Left cardiac atrium (tissue), 4 donors: ENCODE data around the gene LHX3. TPM values are rescaled to one million over a fixed set of nuclear protein-coding genes. Genes with fewer than 3 reads are reported as not detected.
"Not testable (repeated sequence)": the region's sequence is repeated elsewhere in the genome, so short reads cannot be mapped to it uniquely, and the experiment has no call there.

ENCODE experiments used
- ATAC-seq, 2 donors: fragments of 200-7000 bp; cut with Tn5 transposase; one replicate each; pipeline ENCODE4 v1.9.1; 2020; ENCODE audit warnings: mild to moderate bottlenecking in 2 of 2, moderate library complexity in 2 of 2
- DNase-seq: peaks from one replicate; pipeline ENCODE4 v3.0.0-alpha.2; 2020
- intact Hi-C, 2 donors: fragments of 100-400 bp; cut with DNase I; formaldehyde crosslinking; loops; one replicate each; pipeline versions ENCODE4 v1.14.1 to v1.15.1; 2022 to 2023
- total RNA-seq, 2 donors: library from RNA; stranded (reverse); fragmentation: NEBNext Ultra II Directional; extraction: Animal tissue kit (Norgen Biotek cat#: 25700); gene quantifications; one replicate each; pipeline ENCODE4 v1.2.1, GENCODE V29; 2021
- donor health status: DM: no; HTN: yes; CAD: no.
- donor health status: DM: no; HTN: yes; CAD: no; lungs with severe emphysema.
- donor health status: DM: yes; HTN: yes; CAD: no.
- donor health status: Dilated cardiomyopathy.

Gene LHX3
- total RNA-seq, 2 donors from 2014 or later: not detected

DNA sequence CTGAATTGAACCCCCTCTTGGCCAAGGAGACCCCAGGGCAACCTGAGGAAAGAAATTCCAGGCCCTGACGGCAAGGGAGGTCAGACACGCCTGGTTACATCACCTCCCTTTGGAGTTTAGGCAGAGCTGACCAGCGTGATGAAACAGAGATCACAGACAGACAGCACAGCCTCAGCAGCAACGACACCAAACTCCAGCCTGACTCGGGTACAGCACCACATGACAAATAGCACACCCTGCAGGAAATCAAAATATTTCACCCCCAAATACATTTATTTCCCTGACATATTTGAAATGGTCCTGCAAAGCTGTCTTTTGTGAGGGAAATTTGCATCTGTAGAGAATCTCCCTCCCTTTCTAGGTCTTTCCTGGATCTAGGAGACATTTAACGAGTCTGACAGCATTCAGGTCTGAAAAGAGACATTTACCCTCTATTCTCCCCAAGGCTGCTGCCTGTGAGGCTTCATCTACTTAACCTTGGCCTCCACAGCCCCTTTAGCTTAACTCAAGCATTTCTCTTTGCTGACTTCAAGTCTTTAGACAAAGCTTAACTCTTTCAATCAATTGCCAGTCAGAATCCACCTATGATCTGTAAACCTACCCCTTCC is 38.1 kb upstream of the LHX3 start:
- intact Hi-C loops: no loop called here
- DNase-seq: no peak
- ATAC-seq: no peak

DNA sequence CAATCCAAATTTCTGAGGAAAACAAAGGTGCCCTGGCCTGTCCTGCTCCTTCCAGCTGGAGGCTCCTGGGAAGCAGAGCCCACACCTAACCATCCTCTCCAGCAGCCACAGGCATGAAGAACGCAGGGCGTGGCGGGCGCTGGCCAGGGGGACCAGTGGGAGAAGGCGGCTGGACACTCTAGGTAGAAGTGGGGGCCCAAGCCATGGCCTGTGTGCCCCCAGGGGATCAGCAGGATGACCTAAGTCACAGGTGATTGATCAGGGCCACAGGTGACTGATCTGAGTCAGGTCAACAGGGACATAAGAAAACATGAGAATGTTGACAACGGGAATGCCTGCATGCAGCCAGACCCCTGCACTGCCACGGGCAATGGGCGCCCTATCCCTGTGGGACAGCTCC is 37.3 kb upstream of the LHX3 start:
- DNase-seq: no peak
- intact Hi-C loops: no loop called here
- no peak for ATAC-seq

DNA sequence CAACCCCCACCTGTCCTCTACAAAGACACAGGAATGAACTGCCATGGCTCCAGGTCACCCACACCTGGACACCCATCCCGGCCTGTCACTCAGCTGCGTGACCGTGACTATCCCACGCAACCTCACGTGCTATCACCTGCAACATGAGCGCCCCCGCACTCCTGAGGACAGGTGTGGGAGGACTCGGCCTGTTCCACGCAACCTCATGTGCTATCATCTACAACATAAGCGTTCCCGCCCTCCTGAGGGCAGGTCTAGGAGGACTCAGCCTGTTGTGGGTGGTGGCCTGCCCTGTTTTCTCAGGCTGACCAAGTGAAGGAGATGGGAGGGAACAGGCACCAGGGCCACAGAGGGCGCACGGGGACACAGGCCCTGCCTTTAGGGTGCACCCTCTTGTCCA is 36.6 kb upstream of the LHX3 start:
- ATAC-seq: no peak
- intact Hi-C loops: no loop called here

DNA sequence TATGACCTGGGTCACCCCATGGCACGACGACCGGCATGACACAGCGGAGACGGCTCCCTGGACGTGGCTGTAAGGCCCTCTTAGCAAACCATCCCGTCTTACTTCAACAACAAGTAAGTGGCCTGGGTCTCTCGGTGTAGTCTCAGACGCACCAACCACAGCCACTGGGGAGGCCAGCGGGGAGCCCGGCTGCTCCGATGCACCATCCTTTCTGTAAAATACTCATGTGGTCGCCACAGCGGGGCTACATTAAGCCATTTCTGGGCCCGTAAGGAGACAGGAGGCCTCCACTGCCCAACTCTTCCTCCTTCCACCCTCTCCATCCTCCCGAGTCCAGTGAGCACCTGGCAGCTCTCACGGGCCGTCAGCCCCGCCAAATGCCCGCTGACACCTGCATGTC is 36.0 kb upstream of the LHX3 start:
- ATAC-seq (no peak), DNase-seq (no peak)
- intact Hi-C loops: no loop called here

More for the DNA sequence above, 36.6 kb upstream of the LHX3 start:
- no peak for DNase-seq

DNA sequence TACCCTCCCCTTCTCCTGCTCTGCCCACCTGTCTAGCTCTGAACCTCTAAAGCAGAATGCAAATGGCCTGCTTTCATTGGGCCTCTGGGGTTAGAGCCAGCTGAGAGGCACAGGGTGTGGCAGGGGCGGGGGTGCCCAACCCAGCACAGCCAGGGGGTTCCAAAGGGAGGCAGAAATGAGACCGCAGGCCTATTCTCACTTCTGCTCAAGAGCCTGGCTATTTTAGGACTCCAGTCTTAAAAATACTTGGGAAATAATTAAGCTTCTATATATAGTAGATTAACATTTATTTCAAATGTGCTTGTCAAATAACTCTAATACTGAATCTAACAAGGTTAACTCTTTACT is 35.0 kb upstream of the LHX3 start:
- DNase-seq: no peak
- ATAC-seq: peak; percentile 65 to 78
- intact Hi-C loops: no loop called here

DNA sequence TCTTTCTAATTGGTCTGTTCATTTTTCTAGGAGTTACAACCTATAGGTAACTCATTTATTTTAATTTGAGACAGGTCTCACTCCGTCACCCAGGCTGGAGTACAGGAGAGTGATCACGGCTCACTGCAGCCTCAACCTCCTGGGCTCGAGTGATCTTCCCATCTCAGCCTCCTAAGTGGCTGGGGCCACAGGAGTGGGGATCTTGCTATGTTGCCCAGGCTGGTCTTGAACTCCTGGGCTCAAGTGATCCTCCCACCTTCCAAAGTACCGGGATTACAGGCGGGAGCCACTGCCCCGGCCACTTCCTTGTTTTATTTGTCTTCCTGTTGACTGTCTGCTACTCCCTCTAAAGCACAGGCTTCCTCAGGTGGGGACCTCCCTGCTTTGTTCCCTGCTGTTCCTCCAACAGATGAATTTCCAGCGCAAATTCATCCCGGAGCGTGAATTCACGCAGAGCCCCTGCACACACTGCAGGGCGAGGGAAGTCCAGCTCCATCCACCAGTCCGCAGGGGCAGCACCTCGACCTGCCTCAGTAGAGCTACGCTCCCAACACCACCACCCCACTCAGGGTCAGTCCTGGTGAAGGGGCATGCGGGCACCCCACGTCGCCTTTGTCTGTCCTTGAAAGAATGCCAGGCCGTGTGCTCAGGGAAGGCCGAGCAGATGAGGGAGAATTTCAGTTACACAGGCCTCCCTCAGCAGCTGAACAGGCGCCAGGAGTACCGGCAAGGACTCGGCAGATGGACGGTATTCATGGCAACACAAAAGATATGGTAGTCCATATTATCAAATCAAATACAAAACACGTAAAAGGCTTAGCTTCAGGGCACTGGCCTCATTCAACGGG is 34.4 kb upstream of the LHX3 start:
- no peak for DNase-seq
- ATAC-seq: peak in 1 of 2 donors; percentile 22
- intact Hi-C loops: no loop called here

DNA sequence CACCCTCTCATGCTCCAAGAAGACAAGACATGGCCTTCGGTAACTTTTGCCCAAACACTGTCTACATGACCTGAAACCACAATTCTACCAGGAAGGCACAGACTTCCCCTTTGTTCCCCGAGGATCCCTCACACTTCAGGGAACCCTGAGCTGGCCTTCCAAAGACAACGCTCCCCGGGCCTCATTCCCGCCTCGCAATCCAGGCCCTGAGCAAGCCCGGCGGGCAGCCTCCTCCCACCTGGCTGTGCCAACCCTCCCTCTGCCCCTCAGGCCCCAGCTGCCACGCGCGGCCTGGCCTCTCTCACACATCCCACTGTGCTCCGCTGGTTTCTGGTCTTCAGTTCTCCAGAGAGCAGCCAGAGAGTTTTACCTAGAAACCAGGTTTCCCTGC is 33.4 kb upstream of the LHX3 start:
- ATAC-seq (no peak), DNase-seq (no peak)
- intact Hi-C loops: no loop called here

DNA sequence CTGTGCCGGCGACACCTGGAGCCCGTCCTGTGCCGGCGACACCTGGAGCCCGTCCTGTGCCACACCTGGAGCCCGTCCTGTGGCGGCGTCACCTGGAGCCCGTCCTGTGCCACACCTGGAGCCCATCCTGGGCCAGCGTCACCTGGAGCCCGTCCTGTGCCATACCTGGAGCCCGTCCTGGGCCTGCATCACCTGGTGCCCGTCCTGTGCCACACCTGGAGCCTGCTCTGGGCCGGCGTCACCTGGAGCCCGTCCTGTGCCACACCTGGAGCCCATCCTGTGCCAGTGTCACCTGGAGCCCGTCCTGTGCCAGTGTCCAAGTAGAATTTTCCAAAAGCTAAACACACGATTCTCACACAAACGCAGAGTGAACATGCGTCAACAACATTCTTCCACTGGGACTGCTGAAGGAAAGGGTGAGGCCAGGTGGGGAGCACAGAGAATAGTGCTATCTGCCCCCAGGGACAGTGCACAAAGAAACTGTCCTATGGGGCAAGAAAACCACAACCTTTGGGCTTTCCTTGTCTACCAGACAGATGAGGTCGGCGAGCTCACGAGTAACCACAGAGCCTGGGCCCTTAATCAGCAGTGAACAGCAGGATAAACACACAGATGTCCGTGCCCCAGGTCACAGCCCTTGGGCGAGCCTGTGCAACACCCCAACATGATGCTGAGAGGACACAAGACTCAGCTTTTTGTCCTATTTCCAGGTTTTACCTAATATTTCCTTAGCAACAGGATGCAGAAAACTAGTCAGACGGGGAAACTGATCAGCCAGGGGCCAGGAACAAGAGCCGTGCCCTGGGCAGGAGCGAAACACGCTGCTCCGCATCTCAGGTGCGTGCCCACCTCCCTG is 32.8 kb upstream of the LHX3 start:
- intact Hi-C loops: no loop called here

DNA sequence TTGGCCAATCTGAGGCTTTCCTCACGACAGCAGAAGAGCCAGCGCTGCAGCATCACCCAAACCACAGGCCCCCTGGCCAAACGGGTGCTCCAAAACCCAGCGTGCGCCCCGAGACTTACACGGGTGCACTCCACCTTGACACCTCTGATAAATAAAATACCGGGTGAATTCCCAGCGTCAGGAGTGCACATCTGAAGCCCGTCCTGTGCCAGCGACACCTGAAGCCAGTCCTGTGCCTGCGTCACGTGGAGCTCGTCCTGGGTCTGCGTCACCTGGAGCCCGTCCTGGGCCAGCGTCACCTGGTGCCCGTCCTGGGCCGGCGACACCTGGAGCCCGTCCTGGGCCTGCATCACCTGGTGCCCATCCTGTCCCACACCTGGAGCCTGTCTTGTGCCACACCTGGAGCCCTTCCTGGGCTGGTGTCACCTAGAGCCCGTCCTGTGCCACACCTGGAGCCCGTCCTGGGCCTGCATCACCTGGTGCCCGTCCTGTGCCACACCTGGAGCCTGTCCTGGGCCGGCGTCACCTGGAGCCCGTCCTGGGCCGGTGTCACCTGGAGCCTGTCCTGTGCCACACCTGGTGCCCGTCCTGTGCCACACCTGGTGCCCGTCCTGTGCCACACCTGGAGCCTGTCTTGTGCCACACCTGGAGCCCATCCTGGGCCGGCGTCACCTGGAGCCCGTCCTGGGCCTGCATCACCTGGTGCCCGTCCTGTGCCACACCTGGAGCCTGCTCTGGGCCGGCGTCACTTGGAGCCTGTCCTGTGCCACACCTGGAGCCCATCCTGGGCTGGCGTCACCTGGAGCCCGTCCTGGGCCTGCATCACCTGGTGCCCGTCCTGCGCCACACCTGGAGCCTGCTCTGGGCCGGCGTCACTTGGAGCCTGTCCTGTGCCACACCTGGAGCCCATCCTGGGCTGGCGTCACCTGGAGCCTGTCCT is 31.8 kb upstream of the LHX3 start:
- ATAC-seq, DNase-seq, intact Hi-C loops: not testable (repeated sequence)

More for the DNA sequence above, 32.8 kb upstream of the LHX3 start:
- no peak for DNase-seq
- no peak for ATAC-seq

DNA sequence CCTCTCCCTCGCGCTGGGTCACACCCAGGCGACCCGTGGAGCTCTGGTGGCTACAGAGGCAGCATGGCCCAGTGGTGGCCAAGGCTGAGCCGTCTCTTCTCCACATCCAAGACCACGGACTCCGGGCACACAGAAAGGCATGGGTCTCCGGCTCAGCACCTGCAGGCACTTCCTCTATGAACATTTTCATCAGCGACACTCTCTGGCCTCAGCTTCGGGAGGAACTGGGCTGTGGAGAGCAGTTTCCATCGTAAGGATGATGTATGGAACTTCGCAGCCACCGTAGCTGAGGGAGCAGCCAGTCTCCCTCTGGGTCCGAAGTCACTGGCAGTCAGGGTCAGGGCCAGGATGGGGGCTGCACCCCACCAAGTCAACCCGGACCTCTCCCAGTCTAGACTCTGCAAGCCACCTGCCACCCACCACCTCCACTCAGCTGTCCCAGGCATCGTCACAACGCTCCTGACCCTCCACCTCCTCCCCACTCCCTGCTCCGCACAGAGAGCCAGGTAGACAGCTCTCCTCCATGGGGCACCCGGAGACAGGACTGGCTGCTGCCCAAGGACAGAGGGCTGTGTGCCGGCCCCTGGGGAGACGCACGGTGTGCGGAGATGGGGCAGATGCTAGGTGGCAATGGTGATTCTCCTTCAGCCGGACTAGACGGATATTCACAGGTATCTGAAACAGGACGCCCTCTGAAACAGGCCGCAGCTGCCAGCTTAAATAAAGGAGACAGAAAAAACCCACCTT is 31.0 kb upstream of the LHX3 start:
- DNase-seq (no peak), ATAC-seq (no peak)
- intact Hi-C loops: no loop called here

DNA sequence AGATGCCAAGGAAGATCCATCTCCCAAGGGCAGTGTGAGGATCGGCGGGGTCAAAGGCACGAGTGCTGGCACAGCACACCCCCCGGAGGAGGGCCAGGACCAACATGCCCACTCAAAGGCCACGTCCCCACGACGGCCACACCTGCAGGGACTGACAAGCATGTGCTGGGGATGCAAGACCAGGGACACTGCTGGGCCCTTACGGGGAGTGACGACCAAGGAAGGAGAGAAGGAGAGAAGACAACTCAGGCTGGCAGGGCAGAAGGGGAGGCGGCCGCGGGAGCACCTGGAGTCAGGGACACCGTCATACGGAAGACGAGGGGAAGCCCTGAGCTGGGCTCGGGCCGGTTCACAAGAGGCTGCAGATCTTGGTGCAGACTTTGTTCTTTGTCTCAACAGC is 30.2 kb upstream of the LHX3 start:
- intact Hi-C loops: no loop called here
- no peak for ATAC-seq

DNA sequence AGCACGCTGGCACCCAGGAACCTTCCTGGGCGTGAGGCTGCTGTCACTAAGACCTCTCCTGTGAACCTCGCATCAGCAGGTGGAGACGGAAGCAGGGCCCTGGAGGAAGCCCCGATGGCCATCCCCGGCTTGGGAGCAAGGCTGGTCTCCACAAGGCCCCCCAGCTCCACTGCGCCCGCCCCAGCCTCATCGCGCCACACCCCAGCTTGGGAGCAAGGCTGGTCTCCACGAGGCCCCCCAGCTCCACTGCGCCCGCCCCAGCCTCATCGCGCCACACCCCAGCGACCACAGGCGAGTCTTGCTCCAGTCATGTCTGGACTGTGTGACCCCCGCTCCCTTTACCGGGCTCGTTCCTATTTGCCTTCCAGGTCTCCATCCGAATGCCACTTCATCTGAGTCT is 29.7 kb upstream of the LHX3 start:
- ATAC-seq: no peak
- no peak for DNase-seq
- intact Hi-C loops: no loop called here

More for the DNA sequence above, 30.2 kb upstream of the LHX3 start:
- DNase-seq: no peak

DNA sequence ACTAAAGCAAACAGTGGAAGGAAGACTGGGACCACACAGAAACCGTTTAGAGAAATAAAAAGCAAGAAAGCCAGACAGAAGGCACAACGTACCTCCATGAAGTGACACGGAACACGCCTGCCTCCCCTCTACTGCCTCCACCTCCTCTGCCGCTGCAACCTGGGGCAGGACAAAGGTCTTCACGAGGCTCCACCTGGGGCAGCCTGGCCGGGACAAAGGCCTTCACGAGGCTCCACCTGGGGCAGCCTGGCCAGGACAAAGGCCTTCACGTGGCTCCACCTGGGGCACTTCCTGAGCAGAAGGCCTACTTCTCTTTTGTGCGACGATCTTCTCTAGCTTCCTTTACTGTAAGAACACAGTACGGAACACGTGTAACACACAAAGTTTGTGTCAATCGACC is 28.9 kb upstream of the LHX3 start:
- intact Hi-C loops: no loop called here
- ATAC-seq: no peak
- DNase-seq: no peak

DNA sequence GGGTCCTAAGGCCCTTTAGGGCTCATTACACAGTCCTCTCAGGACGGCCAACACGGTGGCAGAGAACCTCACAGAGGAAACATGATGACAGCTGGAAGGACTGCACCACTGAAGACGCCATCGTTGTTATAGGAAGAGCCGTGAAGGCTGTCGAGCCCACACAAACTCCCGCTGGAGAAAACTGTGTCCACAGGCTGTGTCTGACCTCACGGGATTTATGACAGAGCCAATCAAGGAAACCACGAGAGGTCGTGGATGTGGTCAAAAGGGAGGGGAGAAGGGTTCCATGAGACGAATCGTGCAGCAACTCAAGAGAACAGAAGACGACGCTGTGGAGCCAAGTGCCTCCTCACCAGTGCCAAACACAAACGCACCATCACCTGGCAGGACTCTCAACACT is 28.5 kb upstream of the LHX3 start:
- intact Hi-C loops: no loop called here
- no peak for DNase-seq

DNA sequence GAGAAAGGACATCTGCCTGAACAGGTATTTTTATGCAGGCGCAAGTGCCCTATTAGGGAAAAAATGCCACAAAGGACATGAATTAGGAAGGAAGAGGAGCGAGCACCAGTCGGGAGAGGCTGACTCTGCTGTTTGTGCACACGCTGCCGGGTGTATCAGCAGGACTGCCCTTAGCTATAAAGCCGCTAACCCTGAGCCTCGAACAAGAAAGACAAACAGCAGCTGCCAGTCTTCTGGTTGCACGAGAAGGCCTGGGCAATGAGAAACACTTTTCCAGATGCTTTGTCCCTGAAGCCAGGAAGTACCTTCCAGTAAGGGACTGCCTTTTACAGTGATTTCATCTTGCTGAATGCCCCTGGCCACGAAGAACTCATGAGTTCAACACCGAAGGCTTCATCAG is 28.0 kb upstream of the LHX3 start:
- DNase-seq (no peak), ATAC-seq (no peak)
- intact Hi-C loops: no loop called here

More for the DNA sequence above, 28.5 kb upstream of the LHX3 start:
- no peak for ATAC-seq

DNA sequence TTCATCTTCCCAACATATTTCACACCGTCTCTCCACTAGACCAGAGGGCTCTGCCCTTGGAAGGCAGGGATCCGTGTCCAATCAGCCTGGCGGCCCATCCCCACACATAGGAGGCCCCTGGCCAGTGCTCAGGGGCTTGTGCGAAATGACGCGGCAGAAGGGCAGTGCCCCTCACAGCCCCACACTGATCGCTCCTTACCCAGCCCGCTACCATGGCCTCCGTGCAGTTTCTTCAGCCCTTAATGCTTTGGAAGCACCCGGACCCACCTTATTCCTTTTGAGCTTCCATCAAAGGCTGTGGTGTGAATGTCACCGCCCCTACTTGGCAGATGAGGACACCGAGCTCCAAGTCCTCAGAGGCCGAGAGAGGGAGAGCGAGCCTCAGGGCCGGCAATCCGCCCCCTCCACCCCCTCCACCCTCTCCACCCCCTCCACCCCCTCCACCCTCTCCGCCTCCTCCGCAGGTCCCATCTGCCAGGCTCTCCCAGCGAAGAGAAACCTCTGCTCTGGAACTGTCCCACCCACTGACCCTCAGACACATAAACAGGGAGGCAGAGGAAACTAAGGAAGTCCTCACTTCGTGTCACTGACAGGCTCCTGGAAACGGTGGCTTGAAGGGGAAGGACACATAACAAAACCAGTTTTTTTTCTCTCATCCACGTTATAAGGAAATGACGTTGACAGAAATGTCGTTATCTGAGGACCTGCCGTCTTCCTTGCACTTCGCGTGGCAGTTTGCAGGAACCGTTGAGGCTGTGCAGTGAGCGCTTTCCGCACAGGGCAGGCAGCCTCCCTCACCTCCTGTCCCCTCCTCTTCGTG is 26.8 kb upstream of the LHX3 start:
- DNase-seq: no peak
- no peak for ATAC-seq
- intact Hi-C loops: no loop called here

DNA sequence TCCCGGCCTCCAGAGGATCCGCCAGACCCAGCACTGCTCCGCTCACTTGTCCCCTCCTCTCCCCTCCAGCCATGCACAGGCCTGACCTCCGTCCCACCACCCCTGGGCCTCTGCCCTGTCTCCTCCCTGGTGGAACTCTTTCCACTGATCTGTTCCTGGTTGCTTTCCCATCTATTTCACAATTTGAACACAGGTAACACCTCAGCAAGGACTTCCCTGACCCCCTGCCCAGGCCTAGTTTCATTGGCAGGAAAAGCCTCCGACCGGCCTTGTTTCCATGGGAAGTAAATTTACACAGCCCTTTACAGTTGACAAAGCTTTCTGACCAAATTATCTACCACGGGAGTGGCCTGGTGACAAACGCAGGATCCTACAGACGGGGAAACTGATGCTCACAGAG is 25.8 kb upstream of the LHX3 start:
- DNase-seq: no peak
- no peak for ATAC-seq
- intact Hi-C loops: no loop called here

DNA sequence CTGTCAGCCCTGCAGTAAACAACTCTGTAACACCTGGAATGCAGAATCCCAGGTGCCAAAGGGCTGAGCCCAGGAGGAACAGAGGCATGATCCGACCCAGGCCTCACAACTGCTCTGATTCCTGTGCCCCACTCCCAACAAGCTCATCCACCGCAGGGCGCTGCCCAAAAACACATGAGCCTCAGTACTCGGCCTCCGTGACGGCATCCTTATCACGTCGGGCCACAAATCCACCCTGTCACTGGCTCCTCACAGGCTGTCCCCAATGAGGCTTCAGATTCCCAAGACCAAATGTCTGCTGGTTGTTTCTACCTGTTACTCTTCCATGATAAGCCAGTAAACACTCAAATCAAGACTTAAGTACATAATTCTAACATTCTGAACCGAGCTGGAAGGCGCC is 25.4 kb upstream of the LHX3 start:
- ATAC-seq (no peak), DNase-seq (no peak)
- intact Hi-C loops: no loop called here
